Subcutaneous adipose tissue (tissue), 4 donors: ENCODE measurements around the gene ABHD14A. TPM values are rescaled to one million over a fixed set of nuclear protein-coding genes. Genes with fewer than 3 reads are reported as not detected.

Experiments
- CTCF ChIP-seq: fragments of 450-650 bp; IDR thresholded peaks from one replicate; pipeline ENCODE4 v1.5.1; 2016; ENCODE audit warnings: low read depth, mild to moderate bottlenecking, control low read depth, antibody characterized with exemption, moderate library complexity
- total RNA-seq, 4 donors: library from RNA; depleted of rRNA; stranded (reverse); fragments of >200 nt; gene quantifications; one replicate each; pipeline ENCODE4 v1.1.0, GENCODE V29; 2016

Gene ABHD14A
- total RNA-seq, 4 donors from 2014 or later: 15.3 to 37.7 (median 26.0) TPM

DNA sequence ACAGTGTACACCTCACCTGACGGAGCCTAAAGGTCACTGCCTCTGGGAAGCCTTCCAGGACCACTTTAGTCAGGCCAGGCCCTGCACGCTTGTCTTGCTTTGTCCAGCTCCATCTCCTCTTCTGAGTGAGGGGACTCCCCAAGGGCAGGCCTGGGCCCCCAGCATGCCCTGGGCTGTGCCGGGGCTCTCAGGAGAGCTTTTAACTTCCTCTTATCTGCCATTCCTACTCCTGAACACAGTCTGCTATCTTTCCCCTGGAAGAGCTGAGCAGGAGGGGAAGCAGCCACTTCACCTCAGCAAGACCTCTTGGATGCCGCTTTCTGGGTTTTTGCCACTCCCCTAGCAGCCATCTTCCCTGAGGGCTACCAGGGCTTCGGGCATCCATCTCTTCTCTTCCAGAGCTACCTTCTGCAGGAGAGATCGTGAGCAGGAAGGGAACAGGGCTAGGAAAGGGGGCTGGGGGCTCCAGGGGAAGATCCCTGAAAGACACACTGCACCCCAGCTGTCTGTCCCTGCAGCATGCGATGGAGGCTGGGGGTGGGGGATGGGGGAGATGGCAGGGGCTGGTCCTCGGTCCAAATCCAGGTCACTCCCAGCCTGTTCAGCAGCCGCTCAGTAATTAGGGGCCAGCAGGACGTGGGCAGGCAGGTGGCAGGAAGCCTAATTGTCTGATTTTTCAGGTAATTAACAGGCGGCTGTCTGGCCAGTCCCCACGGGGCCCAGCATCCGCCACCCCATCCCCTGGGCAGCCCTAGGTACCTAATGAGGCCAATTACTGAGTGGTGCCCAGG lies 40.8 kb downstream of the ABHD14A start:
- no peak for TF ChIP-seq CTCF

- TF ChIP-seq CTCF: no peak
Observed at GRCh38 chr3:52017586-52017985, 42.7 kb downstream of the ABHD14A start.

- TF ChIP-seq CTCF: no peak
Observed at GRCh38 chr3:52018319-52019000, 43.6 kb downstream of the ABHD14A start.

- TF ChIP-seq CTCF: no peak
Observed at GRCh38 chr3:52019352-52020080, 44.7 kb downstream of the ABHD14A start.

GRCh38 chr3:52020796-52021195 lies 45.9 kb downstream of the ABHD14A start:
- TF ChIP-seq CTCF: no peak

- TF ChIP-seq CTCF: no peak
Observed at GRCh38 chr3:52021489-52022268, 46.8 kb downstream of the ABHD14A start.
